K562 (cell line): Measurements from ENCODE around the gene STRA6. TPM values are rescaled to one million over a fixed set of nuclear protein-coding genes. Genes with fewer than 3 reads are reported as not detected.

ENCODE experiments used
- ATAC-seq: fragments of 200-7000 bp; cut with Tn5 transposase; 3 replicates; pipeline ENCODE4 v1.9.1; 2020; ENCODE audit warnings: moderate library complexity
- BruUV-seq: library from RNA; stranded (reverse); fragments of 400-500 nt; replicated peaks from 2 replicates; lab custom pipeline; 2021; lab: Mats Ljungman, UMichigan
- CTCF ChIA-PET: fragments of 300-600 bp; formaldehyde crosslinking; extraction: SDS; loops from one replicate; lab custom pipeline; 2021; ENCODE audit warnings: low intra/inter-chr PET ratio; lab: Yijun Ruan, JAX
- POLR2A ChIA-PET: fragments of 300-600, 350-650 bp; sonication (Branson Sonifier 250); formaldehyde crosslinking; extraction: SDS; loops from one replicate; lab custom pipeline; 2021; ENCODE audit warnings: antibody characterized with exemption, inconsistent platforms; lab: Yijun Ruan, JAX
- DNase-seq, 4 experiments: peaks; one replicate each; pipeline versions ENCODE4 v3.0.0 to v3.0.0-alpha.2; 2011 to 2018; ENCODE audit warnings: low spot score in 3 of 4, mixed read lengths in 3 of 4; ENCODE audit errors: extremely low read depth in 1 of 4
- FAIRE-seq: peaks from 2 replicates; lab custom pipeline; 2011; peaks lifted over from hg19 to GRCh38; lab: Jason Lieb, UNC
- H2AFZ ChIP-seq: 2 replicates; pipeline ENCODE4 v1.6.0; 2011; ENCODE audit warnings: low read depth, low read length, control low read depth, inconsistent platforms
- H3K27ac ChIP-seq: fragments of 200-600 bp; 3 replicates; pipeline ENCODE4 v1.8.0; 2011; ENCODE audit warnings: low read depth, mild to moderate bottlenecking, control low read depth, inconsistent platforms, low read length, moderate library complexity, mixed read lengths; ENCODE audit errors: extremely low read depth
- H3K27me3 ChIP-seq, 2 experiments: fragments of 300-600 bp in 1 of 2; 2 replicates in 1 of 2; 3 replicates in 1 of 2; pipeline versions ENCODE4 v1.6.0 to v1.8.0; 2011; ENCODE audit warnings: inconsistent platforms in 2 of 2, low read length in 2 of 2, mild to moderate bottlenecking in 1 of 2, mixed read lengths in 1 of 2, moderate library complexity in 1 of 2; ENCODE audit not compliant: control insufficient read depth in 2 of 2, insufficient read depth in 2 of 2
- H3K36me3 ChIP-seq: fragments of 300-600 bp; 3 replicates; pipeline ENCODE4 v1.8.0; 2011; ENCODE audit warnings: mild to moderate bottlenecking, low read length, inconsistent platforms; ENCODE audit not compliant: control insufficient read depth, insufficient read depth
- H3K4me1 ChIP-seq, 2 experiments: fragments of 200-600 bp in 1 of 2; replicated peaks in 1 of 2; 2 replicates in 1 of 2; 3 replicates in 1 of 2; pipeline versions ENCODE4 v1.5.1 to v1.8.0; 2011; ENCODE audit warnings: inconsistent platforms in 2 of 2, low read length in 2 of 2, mild to moderate bottlenecking in 1 of 2, mixed read lengths in 1 of 2, moderate library complexity in 1 of 2; ENCODE audit not compliant: control insufficient read depth in 2 of 2, insufficient read depth in 2 of 2
- H3K4me2 ChIP-seq: 2 replicates; pipeline ENCODE4 v1.6.1; 2011; ENCODE audit warnings: low read length, control low read depth, inconsistent platforms, mixed read lengths; ENCODE audit not compliant: insufficient read depth
- H3K4me3 ChIP-seq: fragments of 200-600 bp; sonication (generic), shearing (Covaris generic); 2 replicates; pipeline ENCODE4 v1.5.1; 2016; ENCODE audit warnings: control low read depth, inconsistent platforms
- H3K79me2 ChIP-seq: fragments of 200-600 bp; 3 replicates; pipeline ENCODE4 v1.8.0; 2011; ENCODE audit warnings: low read length, inconsistent platforms; ENCODE audit not compliant: control insufficient read depth, insufficient read depth
- H3K9ac ChIP-seq, 2 experiments: 2 replicates each; pipeline versions ENCODE4 v1.6.0 to v1.6.1; 2011; ENCODE audit warnings: low read depth in 2 of 2, low read length in 2 of 2, control low read depth in 1 of 2, inconsistent platforms in 1 of 2, mild to moderate bottlenecking in 1 of 2, mixed read lengths in 1 of 2; ENCODE audit not compliant: insufficient read depth in 1 of 2
- H3K9me1 ChIP-seq: one replicate; pipeline ENCODE4 v1.6.0; 2011; ENCODE audit warnings: inconsistent platforms, mild to moderate bottlenecking, low read length, moderate library complexity; ENCODE audit not compliant: control insufficient read depth, insufficient read depth
- H3K9me3 ChIP-seq: replicated peaks from 2 replicates; pipeline ENCODE4 v1.5.1; 2011; ENCODE audit warnings: low read depth, low read length, inconsistent platforms; ENCODE audit not compliant: control insufficient read depth, insufficient read depth
- H4K20me1 ChIP-seq: replicated peaks from 2 replicates; pipeline ENCODE4 v1.6.1; 2011; ENCODE audit warnings: low read length, inconsistent platforms, mixed read lengths; ENCODE audit not compliant: control insufficient read depth, insufficient read depth
- CHD2 ChIP-seq: IDR thresholded peaks from 2 replicates; pipeline ENCODE4 v1.6.1; 2011; ENCODE audit warnings: low read depth, low read length
- ETV5 ChIP-seq: sonication (generic); formaldehyde crosslinking; IDR thresholded peaks from 2 replicates; pipeline ENCODE4 v1.4.0; 2020; ENCODE audit warnings: low read depth, mild to moderate bottlenecking, missing genetic modification reagents
- FOXM1 ChIP-seq, 2 experiments: fragments of 450-650 bp in 1 of 2; sonication (generic) in 1 of 2; formaldehyde crosslinking in 1 of 2; IDR thresholded peaks; 2 replicates each; pipeline versions ENCODE4 v1.6.1 to v1.9.0; 2017 to 2022; ENCODE audit warnings: low read depth in 2 of 2, mild to moderate bottlenecking in 2 of 2, missing genetic modification reagents in 1 of 2, moderate library complexity in 1 of 2
- RERE ChIP-seq: sonication (generic); formaldehyde crosslinking; IDR thresholded peaks from 2 replicates; pipeline ENCODE4 v1.8.0; 2023; ENCODE audit warnings: missing genetic modification reagents, mild to moderate bottlenecking, borderline replicate concordance
- TCFL5 ChIP-seq: fragments of 250-450 bp; sonication (Bioruptor Pico); conservative IDR thresholded peaks from 2 replicates; pipeline ENCODE4 v1.6.1; 2021; ENCODE audit warnings: mild to moderate bottlenecking, moderate library complexity, matching md5 sums
- ZBTB17 ChIP-seq: fragments of 450-650 bp; formaldehyde crosslinking; IDR thresholded peaks from 2 replicates; pipeline ENCODE4 v1.4.0; 2020; ENCODE audit warnings: mild to moderate bottlenecking
- ZNF324 ChIP-seq: fragments of 250-450 bp; sonication (Bioruptor Pico); IDR thresholded peaks from 2 replicates; pipeline ENCODE4 v1.4.0; 2020; ENCODE audit warnings: mild to moderate bottlenecking
- WGBS: fragments of 100-300 bp; shearing (Covaris generic); methylation state at CpG from one replicate; pipeline ENCODE4 v1.1.6; 2016; ENCODE audit warnings: low coverage, mixed read lengths; ENCODE audit not compliant: insufficient coverage; ENCODE audit errors: missing lambda C conversion rate; 5-methylcytosine and 5-hydroxymethylcytosine counted together
- in situ Hi-C: fragments of 300-500 bp; cut with MboI; formaldehyde crosslinking; loops from 4 replicates; pipeline ENCODE4 v1.15.0; 2018; ENCODE audit warnings: inconsistent platforms, mixed read lengths
- intact Hi-C: fragments of 100-400 bp; cut with micrococcal nuclease; formaldehyde crosslinking; loops from 2 replicates; pipeline ENCODE4 v1.14.2; 2022
- polyA plus RNA-seq, 8 experiments: library from polyadenylated mRNA; depleted of rRNA in 4 of 8; stranded (reverse) in 5 of 8; unstranded in 3 of 8; fragments of >200 nt; fragmentation: Nextera tagmentation in 2 of 8; fragmentation: Illumina TruSeq in 1 of 8; extraction: Ambion mirVana in 2 of 8; extraction: Trizol in 1 of 8; gene quantifications; 2 replicates each; pipeline versions ENCODE4 v1.2.1 to v1.2.3, GENCODE V29; 2011 to 2014; ENCODE audit warnings: inconsistent platforms in 1 of 8, missing spikeins in 1 of 8
- total RNA-seq, 7 experiments: library from RNA; depleted of rRNA in 6 of 7; stranded (reverse); fragments of >200 nt in 6 of 7; fragmentation: Illumina TruSeq in 2 of 7; extraction: Trizol in 2 of 7; gene quantifications; 2 replicates each; pipeline versions ENCODE4 v1.2.1 to v1.2.3, GENCODE V29; 2011 to 2021; ENCODE audit warnings: low replicate concordance in 1 of 7

Gene STRA6
- total and polyA plus RNA-seq, 9 of the 15 experiments (the other 6 are each of a cell fraction or from before 2014, with no cell fraction given) = 0.04 to 2.0 (median 0.43) TPM; not detected in 2

DNA sequence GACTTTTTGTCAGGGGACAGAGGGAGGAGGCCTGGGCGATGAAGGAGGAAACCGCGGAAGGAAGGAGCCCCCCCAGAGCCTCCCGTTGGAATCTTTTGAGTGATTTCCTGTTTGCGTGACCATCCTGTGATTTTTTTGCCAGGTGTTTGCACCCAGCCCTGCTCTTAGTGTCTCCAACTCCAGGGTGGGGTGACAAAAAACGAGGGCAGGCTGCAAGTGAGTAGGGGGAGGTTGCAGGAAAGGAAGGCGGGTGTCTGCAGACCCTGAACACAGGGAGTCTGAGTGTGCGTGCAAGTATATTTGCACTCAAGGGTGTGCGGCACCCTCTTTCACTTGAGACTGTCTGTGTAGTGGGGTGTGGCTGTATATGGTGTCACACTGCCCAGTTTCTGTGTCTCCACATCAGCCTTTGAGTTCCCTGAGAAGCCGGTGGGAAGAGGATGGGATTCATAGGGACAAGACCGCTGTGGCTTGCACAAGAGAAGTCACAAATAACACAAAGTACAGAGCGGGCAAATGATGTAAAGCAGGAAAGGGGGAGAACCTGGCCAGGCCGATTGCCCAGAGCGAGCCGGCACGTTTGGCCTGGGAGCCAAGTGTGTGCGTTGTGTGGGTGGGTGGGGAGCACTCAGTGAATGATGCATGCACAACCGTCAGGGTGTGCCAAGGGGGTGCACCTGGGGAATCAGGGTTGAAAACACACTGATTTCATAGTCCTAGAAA lies 65.6 kb downstream of the STRA6 start:
- no peaks in the 10 kb centered on the region for H3K36me3 ChIP-seq
- H3K4me1 ChIP-seq = peaks cover 0 to 5% of the 10 kb centered on the region in 2 experiments; a peak in 1 of 5 replicates
- POLR2A ChIA-PET = interaction anchor here (0.8 kb wide), 1 partner anchor 17 kb away, joined by 4 read pairs; no protein-coding TSS in a partner anchor
- H3K27me3 ChIP-seq = peaks cover 19 to 36% of the 10 kb centered on the region in 2 experiments
- TF ChIP-seq FOXM1 (IDR thresholded peaks at IDR 0.05; ENCODE audit: low read depth) (no peak), FOXM1 (CRISPR knock-in tag; IDR thresholded peaks at IDR 0.05; ENCODE audit: low read depth) (no peak), CHD2 (no peak), ZNF324 (CRISPR knock-in tag) (no peak), ETV5 (no peak), TCFL5 (no peak), RERE (no peak), ZBTB17 (CRISPR knock-in tag) (no peak)
- H2AFZ ChIP-seq = no peak overlapping the region
- no peaks in the 10 kb centered on the region for H3K9me3 ChIP-seq
- in situ Hi-C loops (loop anchor here (25.0 kb wide), 1 partner anchor 1150 kb away; the partner anchor contains the start of gene GOLGA6D), intact Hi-C loops (no loop called here)
- DNase-seq (no peak), FAIRE-seq (no peak), ATAC-seq (no peak)
- H3K9me1 ChIP-seq = no peaks in the 10 kb centered on the region
- no peaks in the 10 kb centered on the region for H3K79me2 ChIP-seq
- no peak overlapping the region for H3K4me3 ChIP-seq
- H3K4me2 ChIP-seq = no peak overlapping the region
- H4K20me1 ChIP-seq = 0 out of 2 replicates have a peak, but pooled peaks cover 3% of the 10 kb centered on the region
- H3K9ac ChIP-seq = no peak overlapping the region
- no TSS peak for BruUV-seq
- CTCF ChIA-PET = no interaction called here
- H3K27ac ChIP-seq = no peak overlapping the region
- 13% methylated on average over 16 of the region's 18 CpGs for WGBS
